H1 (cell line): ENCODE results near the gene SH2D4B.

Experiments
- CHD2 ChIP-seq: IDR thresholded peaks from 2 replicates; pipeline ENCODE4 v1.6.1; 2012; ENCODE audit warnings: low read length, improper control_type of control experiment
- CTCF ChIP-seq, 3 experiments: IDR thresholded peaks; 1 replicate in 2 of 3; 2 replicates in 1 of 3; pipeline versions ENCODE4 v1.5.1 to v1.6.1; 2011; ENCODE audit warnings: low read length in 3 of 3, mild to moderate bottlenecking in 3 of 3, inconsistent platforms in 2 of 3, low read depth in 1 of 3, moderate library complexity in 1 of 3; ENCODE audit not compliant: insufficient read depth in 1 of 3; ENCODE audit errors: control extremely low read depth in 1 of 3
- POLR2A ChIP-seq, 2 experiments: IDR thresholded peaks; 1 replicate in 1 of 2; 2 replicates in 1 of 2; pipeline ENCODE4 v1.6.1; 2011; ENCODE audit warnings: low read depth in 2 of 2, low read length in 2 of 2, mild to moderate bottlenecking in 2 of 2; ENCODE audit errors: control extremely low read depth in 1 of 2
- POLR2AphosphoS5 ChIP-seq: IDR thresholded peaks from 2 replicates; pipeline ENCODE4 v1.6.1; 2011; ENCODE audit warnings: low read depth, low read length

GRCh38 chr10:80513106-80513505 is 24.6 kb upstream of the SH2D4B start:
- TF ChIP-seq CTCF (IDR thresholded peaks at IDR 0.05; ENCODE audit: control extremely low read depth in 1 of 3, insufficient read depth in 1 of 3, low read depth in 1 of 3, low read length in 3 of 3) (no peak), CHD2 (no peak), POLR2A (IDR thresholded peaks at IDR 0.05; ENCODE audit: control extremely low read depth in 1 of 2, low read depth in 2 of 2, low read length in 2 of 2) (no peak), POLR2AphosphoS5 (no peak)
